ENCODE measurements around the gene GPR180.

The GPR180 gene

DNA sequence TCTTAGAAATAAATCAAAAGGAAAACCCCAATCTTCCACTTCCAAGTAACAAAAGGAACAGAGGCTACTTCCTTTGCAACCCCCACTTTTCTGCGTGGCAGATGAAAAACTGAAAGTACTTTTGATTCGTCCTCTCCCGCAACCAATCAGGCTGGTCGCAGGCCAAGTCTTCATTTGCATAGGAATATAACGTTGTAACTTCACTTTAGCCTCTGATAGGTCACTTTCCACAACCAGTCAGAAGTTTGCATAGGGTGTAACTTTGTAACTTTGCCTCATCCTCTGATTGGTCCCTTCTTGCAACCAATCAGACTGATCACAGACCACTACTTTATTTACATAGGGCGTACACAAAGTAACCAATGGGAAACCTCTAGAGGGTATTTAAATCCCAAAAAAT lies 42.9 kb upstream of the GPR180 start:
- H3K4me3 ChIP-seq (ENCODE audit: low read depth, low read length), result no peak overlapping the region
- TF ChIP-seq, protein P1, sequence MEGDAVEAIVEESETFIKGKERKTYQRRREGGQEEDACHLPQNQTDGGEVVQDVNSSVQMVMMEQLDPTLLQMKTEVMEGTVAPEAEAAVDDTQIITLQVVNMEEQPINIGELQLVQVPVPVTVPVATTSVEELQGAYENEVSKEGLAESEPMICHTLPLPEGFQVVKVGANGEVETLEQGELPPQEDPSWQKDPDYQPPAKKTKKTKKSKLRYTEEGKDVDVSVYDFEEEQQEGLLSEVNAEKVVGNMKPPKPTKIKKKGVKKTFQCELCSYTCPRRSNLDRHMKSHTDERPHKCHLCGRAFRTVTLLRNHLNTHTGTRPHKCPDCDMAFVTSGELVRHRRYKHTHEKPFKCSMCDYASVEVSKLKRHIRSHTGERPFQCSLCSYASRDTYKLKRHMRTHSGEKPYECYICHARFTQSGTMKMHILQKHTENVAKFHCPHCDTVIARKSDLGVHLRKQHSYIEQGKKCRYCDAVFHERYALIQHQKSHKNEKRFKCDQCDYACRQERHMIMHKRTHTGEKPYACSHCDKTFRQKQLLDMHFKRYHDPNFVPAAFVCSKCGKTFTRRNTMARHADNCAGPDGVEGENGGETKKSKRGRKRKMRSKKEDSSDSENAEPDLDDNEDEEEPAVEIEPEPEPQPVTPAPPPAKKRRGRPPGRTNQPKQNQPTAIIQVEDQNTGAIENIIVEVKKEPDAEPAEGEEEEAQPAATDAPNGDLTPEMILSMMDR (IDR thresholded peaks at IDR 0.05; ENCODE audit: borderline replicate concordance, insufficient read depth, low read depth, low read length), result no peak

DNA sequence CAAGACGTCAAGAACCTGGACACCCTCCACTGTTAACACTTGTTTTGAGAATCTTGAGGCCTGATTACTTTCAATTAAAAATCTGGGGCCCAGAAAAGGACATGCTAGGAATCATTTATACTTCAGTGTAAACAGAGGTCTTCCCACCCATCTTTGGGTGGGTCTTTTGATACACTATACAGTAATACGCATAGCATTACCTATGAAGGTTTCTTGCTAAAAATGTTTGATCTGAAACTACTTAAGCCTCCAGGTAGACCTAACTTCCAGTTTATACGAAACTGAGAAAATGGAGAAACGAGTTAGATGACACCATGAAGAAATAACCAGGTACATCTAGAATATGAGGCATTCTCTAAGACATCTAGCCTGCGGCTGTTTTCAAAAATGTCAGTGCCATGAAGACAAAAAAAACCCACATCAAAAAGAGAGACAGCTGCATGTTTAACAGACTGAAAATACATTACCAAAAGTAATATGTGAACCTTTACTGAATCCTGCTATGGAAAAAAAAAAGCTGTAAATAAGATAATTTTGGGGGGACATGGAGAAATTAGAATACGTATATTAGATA lies 42.3 kb upstream of the GPR180 start:
- TF ChIP-seq, protein P1 (IDR thresholded peaks at IDR 0.05; ENCODE audit: borderline replicate concordance, insufficient read depth, low read depth, low read length), result no peak
- no peak overlapping the region for H3K4me3 ChIP-seq (ENCODE audit: low read depth, low read length)

DNA sequence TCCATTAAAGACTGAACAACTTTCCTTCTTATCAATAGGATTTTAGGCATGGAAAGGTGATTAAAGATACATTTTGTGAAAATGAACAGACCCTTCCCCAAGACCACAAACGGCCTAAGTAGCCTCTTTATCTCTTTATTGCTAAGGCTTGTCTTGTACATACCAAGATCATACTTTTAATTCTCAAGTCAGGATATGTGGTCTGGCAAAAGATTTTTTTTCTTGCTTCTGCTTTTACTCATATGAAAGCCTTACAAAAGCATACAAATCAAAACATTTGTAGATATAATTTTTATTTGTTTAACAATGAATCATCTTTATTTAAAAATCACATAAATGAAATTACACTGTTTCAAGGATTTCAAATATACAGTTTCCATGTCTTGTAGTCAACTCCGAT lies 41.5 kb upstream of the GPR180 start:
- no peak overlapping the region for H3K4me3 ChIP-seq (ENCODE audit: low read depth, low read length)
- TF ChIP-seq, protein P1 (IDR thresholded peaks at IDR 0.05; ENCODE audit: borderline replicate concordance, insufficient read depth, low read depth, low read length), result no peak

DNA sequence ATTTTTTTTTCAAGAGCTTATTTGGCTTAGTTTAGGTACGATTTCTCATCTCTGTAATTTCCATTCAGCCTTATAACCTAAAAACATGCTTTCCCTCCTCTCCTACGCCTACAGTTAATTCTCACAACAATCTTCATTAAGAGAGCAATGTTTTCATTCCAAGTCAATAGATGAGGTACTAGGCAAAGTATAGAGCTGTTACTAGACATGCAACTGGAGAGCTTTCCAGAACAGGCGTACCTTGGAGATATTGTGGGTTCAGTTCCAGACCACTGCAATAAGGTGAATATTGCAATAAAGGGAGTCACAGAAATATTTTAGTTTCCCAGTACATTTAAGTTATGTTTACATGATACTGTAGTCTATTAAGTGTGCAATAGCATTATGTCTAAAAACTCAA lies 40.5 kb upstream of the GPR180 start:
- H3K4me3 ChIP-seq (ENCODE audit: low read depth, low read length), result no peak overlapping the region
- TF ChIP-seq, protein P1 (IDR thresholded peaks at IDR 0.05; ENCODE audit: borderline replicate concordance, insufficient read depth, low read depth, low read length), result no peak

DNA sequence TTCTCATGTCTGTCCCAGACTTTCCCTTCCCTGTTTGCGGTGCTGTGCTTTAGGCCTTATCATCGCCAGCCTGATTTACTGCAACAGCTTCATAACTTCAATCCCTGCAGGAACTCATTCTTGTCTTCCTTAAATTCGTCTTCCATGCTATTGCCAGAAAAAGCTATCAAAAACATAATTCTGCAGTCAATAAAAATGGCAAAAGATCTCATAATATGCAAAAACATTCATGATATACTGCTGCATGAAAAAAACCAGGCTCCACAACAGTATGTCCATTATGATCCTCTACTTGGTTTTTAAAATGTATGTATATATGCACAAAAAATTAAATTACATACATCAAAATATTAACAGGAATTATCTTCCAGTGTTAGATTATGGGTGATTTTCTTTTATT lies 34.1 kb upstream of the GPR180 start:
- TF ChIP-seq, protein P1 (IDR thresholded peaks at IDR 0.05; ENCODE audit: borderline replicate concordance, insufficient read depth, low read depth, low read length), result no peak
- H3K4me3 ChIP-seq (ENCODE audit: low read depth, low read length), result no peak overlapping the region

DNA sequence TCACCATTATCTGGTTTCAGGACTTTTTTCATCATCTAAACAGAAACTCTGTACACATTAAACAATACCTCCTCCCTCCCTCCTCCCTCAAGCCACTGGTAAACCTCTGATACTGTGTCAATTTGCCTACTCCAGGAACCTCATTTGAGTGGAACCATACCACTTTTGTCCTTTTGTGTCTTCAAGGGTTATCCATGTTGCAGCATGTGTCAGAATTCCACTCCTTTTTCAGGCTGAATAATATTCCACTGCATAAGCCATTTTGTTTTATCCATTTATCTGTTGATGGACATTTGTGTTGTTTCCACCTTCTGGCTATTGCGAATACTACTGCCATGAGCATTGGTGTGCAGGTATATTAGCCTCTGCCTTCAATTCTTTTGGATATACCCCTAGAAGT lies 33.2 kb upstream of the GPR180 start:
- H3K4me3 ChIP-seq (ENCODE audit: low read depth, low read length), result no peak overlapping the region
- TF ChIP-seq, protein P1 (IDR thresholded peaks at IDR 0.05; ENCODE audit: borderline replicate concordance, insufficient read depth, low read depth, low read length), result no peak

DNA sequence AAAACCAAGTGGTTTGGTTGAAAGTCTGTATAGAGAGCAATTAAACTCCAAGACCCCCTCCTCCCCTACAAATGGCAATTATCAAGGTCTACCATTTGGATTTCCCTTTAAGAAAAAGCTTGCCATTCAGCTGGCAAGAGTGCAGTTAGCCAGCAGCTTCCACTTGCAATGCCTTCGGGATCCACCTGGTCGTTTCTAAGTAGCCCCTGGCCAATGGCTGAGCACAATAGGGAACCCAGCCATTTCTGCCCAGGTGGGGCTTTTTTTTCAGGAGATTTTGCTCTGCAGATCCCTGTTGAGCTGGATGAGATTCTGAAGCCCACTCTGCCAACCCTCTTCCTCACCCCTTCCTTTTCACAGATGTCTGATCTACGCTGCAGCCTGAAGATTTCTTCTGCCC lies 32.0 kb upstream of the GPR180 start:
- TF ChIP-seq, protein P1 (IDR thresholded peaks at IDR 0.05; ENCODE audit: borderline replicate concordance, insufficient read depth, low read depth, low read length), result no peak
- no peak overlapping the region for H3K4me3 ChIP-seq (ENCODE audit: low read depth, low read length)

Data from GM12875 (cell line).